ENCODE data around the gene SMARCAL1. TPM values are rescaled to one million over a fixed set of nuclear protein-coding genes. Genes with fewer than 3 reads are reported as not detected.
"Not testable (repeated sequence)": the region's sequence is repeated elsewhere in the genome, so short reads cannot be mapped to it uniquely, and the experiment has no call there.

SMARCAL1 gene
- total RNA-seq, 1 experiment from 2014 or later: 25.4 TPM

DNA sequence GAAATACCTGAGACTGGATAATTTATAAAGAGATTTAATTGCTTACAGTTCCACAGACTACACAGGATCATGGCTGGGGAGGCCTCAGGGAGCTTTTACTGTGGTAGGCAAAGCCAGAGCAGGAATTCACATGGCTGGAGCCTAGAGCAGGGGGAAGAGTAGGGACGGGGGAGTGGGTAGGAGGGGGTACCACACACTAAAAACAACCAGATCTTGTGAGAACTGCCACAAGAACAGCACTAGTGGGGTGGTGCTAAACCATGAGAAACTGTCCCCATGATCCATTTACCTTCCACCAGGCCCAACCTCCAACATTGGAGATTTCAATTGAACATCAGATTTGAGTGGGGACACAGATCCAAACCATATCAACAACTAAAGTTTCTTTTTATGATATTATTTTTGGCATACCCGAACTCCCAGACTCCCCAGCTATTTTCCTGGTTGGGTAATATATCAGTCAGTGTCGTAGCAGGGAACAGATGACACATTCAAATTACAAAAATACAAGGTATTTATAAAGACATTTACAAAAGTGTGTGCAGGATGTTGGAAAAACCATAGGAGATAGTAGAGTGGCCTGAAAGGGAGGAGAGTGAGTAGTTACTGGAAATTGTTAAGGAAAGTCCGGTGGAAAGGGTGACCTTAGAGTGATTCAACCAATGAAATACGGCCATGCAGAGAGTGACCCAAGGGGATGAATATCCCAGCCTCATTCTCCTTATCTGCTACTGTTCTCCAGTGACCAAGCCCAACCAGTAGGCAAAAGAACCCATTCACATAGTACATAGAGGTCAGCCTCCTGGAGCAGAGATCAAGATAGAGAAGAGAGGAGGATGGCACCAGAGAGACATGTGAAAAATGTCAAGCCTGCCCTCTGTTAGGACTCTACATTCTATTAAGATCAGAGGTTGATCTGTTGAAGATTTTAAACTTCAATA is 95.2 kb downstream of the SMARCAL1 start:
- TF ChIP-seq CTCF (IDR thresholded peaks at IDR 0.05; ENCODE audit: unreplicated experiment): no peak
- no peaks in the 10 kb centered on the region for H3K9me3 Mint-ChIP-seq (ENCODE audit: low read depth, unreplicated experiment)
- H3K4me3 Mint-ChIP-seq (ENCODE audit: low read depth, unreplicated experiment): no peak overlapping the region
- peaks cover 6% of the 10 kb centered on the region for H3K4me1 Mint-ChIP-seq (ENCODE audit: low read depth, unreplicated experiment)
- no peak overlapping the region for H3K27ac Mint-ChIP-seq (ENCODE audit: unreplicated experiment)
- no peak for DNase-seq
- peaks cover 64% of the 10 kb centered on the region for H3K36me3 Mint-ChIP-seq (ENCODE audit: insufficient read depth, unreplicated experiment)
- no peaks in the 10 kb centered on the region for H3K27me3 Mint-ChIP-seq (ENCODE audit: unreplicated experiment)
- no TSS peak for BruUV-seq (replicated peaks)
- CTCF ChIA-PET: interaction anchor here (0.6 to 1.3 kb wide), 2 partner anchors 158 to 1698 kb away, joined by 3 to 8 read pairs; no protein-coding TSS in a partner anchor
- intact Hi-C loops (cut with micrococcal nuclease; ENCODE audit: unreplicated experiment): no loop called here

GRCh38 chr2:216508229-216508628 is 95.9 kb downstream of the SMARCAL1 start:
- peaks cover 56% of the 10 kb centered on the region for H3K36me3 Mint-ChIP-seq (ENCODE audit: insufficient read depth, unreplicated experiment)
- CTCF ChIA-PET: no interaction called here
- no peak for TF ChIP-seq CTCF (IDR thresholded peaks at IDR 0.05; ENCODE audit: unreplicated experiment)
- H3K4me1 Mint-ChIP-seq (ENCODE audit: low read depth, unreplicated experiment): no peaks in the 10 kb centered on the region
- no peaks in the 10 kb centered on the region for H3K27me3 Mint-ChIP-seq (ENCODE audit: unreplicated experiment)
- DNase-seq: no peak
- no peak overlapping the region for H3K4me3 Mint-ChIP-seq (ENCODE audit: low read depth, unreplicated experiment)
- H3K27ac Mint-ChIP-seq (ENCODE audit: unreplicated experiment): no peak overlapping the region
- intact Hi-C loops (cut with micrococcal nuclease; ENCODE audit: unreplicated experiment): no loop called here
- BruUV-seq (replicated peaks): no TSS peak
- no peaks in the 10 kb centered on the region for H3K9me3 Mint-ChIP-seq (ENCODE audit: low read depth, unreplicated experiment)

GRCh38 chr2:216516730-216517350 is 104.6 kb downstream of the SMARCAL1 start:
- Mint-ChIP-seq H3K4me1 (ENCODE audit: low read depth, unreplicated experiment) (no peaks in the 10 kb centered on the region), H3K4me3 (ENCODE audit: low read depth, unreplicated experiment) (no peak overlapping the region), H3K27ac (ENCODE audit: unreplicated experiment) (no peak overlapping the region), H3K27me3 (ENCODE audit: unreplicated experiment) (no peaks in the 10 kb centered on the region), H3K36me3 (ENCODE audit: insufficient read depth, unreplicated experiment) (peaks cover 4% of the 10 kb centered on the region), H3K9me3 (ENCODE audit: low read depth, unreplicated experiment) (no peaks in the 10 kb centered on the region)
- DNase-seq: no peak
- CTCF ChIA-PET: interaction anchor here (4.0 kb wide), 1 partner anchor 150 kb away, joined by 56 read pairs; no protein-coding TSS in a partner anchor
- TF ChIP-seq CTCF (IDR thresholded peaks at IDR 0.05; ENCODE audit: unreplicated experiment): peak; percentile 53
- no TSS peak for BruUV-seq (replicated peaks)
- intact Hi-C loops (cut with micrococcal nuclease; ENCODE audit: unreplicated experiment): loop anchor here (5.0 kb wide), 2 partner anchors 995 to 1195 kb away; no protein-coding TSS in a partner anchor

DNA sequence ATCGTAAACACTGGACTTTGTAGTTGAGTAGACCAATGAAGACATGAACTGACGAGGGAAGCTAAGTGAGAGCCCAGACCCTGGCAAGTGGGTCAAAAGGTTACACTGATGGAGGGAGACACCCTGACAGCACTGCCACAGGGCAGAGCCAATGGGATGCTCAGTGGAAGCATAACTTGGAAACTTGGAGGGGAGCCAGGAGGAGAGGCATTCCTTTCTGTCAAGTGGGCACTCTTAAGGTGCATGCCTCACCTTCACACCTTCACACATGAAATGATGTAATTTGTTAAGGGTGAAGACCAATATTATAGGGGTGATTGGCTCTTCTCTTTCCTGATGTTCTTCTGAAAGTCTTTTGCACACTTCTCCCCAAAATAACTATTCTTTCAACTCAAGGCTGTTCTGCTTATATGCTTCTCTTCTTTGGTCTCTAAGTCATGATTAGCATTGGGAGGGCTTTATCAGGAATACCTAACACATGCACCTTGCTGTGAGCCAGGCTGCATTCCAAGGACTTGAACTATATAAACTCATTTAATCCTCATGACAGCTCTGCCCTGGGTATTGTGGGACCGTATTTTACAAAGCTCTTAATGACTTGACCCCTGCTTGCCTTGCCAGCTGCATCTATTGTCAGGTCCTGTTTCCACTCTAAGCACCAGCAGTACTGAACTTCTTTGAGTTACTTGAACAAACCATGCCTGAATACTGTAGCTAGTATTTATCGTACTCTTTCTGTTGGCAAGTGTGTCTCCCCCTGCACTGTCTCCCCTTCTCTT is 105.4 kb downstream of the SMARCAL1 start:
- H3K4me1 Mint-ChIP-seq (ENCODE audit: low read depth, unreplicated experiment): no peaks in the 10 kb centered on the region
- peaks cover 4% of the 10 kb centered on the region for H3K36me3 Mint-ChIP-seq (ENCODE audit: insufficient read depth, unreplicated experiment)
- H3K4me3 Mint-ChIP-seq (ENCODE audit: low read depth, unreplicated experiment): no peak overlapping the region
- CTCF ChIA-PET: interaction anchor here (0.9 to 4.0 kb wide), 3 partner anchors 19 to 1196 kb away, joined by 3 to 56 read pairs (median 4); no protein-coding TSS in a partner anchor
- intact Hi-C loops (cut with micrococcal nuclease; ENCODE audit: unreplicated experiment): loop anchor here (2.0 to 5.0 kb wide), 3 partner anchors 995 to 1239 kb away; no protein-coding TSS in a partner anchor
- no peak overlapping the region for H3K27ac Mint-ChIP-seq (ENCODE audit: unreplicated experiment)
- DNase-seq: no peak
- H3K9me3 Mint-ChIP-seq (ENCODE audit: low read depth, unreplicated experiment): no peaks in the 10 kb centered on the region
- no peak for TF ChIP-seq CTCF (IDR thresholded peaks at IDR 0.05; ENCODE audit: unreplicated experiment)
- no peaks in the 10 kb centered on the region for H3K27me3 Mint-ChIP-seq (ENCODE audit: unreplicated experiment)
- no TSS peak for BruUV-seq (replicated peaks)

GRCh38 chr2:216518566-216519119 is 106.4 kb downstream of the SMARCAL1 start:
- H3K27me3 Mint-ChIP-seq (ENCODE audit: unreplicated experiment); H3K4me1 Mint-ChIP-seq (ENCODE audit: low read depth, unreplicated experiment): not testable (repeated sequence)
- intact Hi-C loops (cut with micrococcal nuclease; ENCODE audit: unreplicated experiment): loop anchor here (1.0 to 5.0 kb wide), 4 partner anchors 148 to 1238 kb away; no protein-coding TSS in a partner anchor

More at GRCh38 chr2:216518566-216519119, 106.4 kb downstream of the SMARCAL1 start:
- DNase-seq; H3K36me3 Mint-ChIP-seq (ENCODE audit: insufficient read depth, unreplicated experiment); H3K27ac Mint-ChIP-seq (ENCODE audit: unreplicated experiment); H3K4me3 Mint-ChIP-seq (ENCODE audit: low read depth, unreplicated experiment); BruUV-seq (replicated peaks); H3K9me3 Mint-ChIP-seq (ENCODE audit: low read depth, unreplicated experiment): not testable (repeated sequence)
- CTCF ChIA-PET: interaction anchor here (0.6 to 4.0 kb wide), 10 partner anchors 18 to 1195 kb away, joined by 3 to 56 read pairs (median 5); partner anchors contain the start of gene IGFBP2

Measured in Calu3 (cell line).